HFFc6 (cell line): ENCODE measurements around the gene DPM2. TPM values are rescaled to one million over a fixed set of nuclear protein-coding genes. Genes with fewer than 3 reads are reported as not detected.

Source experiments
- DNase-seq: peaks from one replicate; pipeline ENCODE4 v3.0.0-alpha.2; 2018
- H3K27ac Mint-ChIP-seq: 2 replicates; pipeline ENCODE4 v1.8.0; 2020; ENCODE audit warnings: mild to moderate bottlenecking, mixed read lengths
- H3K27me3 Mint-ChIP-seq: 2 replicates; pipeline ENCODE4 v1.8.0; 2021; ENCODE audit warnings: mild to moderate bottlenecking, moderate library complexity, mixed read lengths; ENCODE audit not compliant: insufficient read depth
- H3K36me3 Mint-ChIP-seq: 2 replicates; pipeline ENCODE4 v1.8.0; 2021; ENCODE audit warnings: low read depth, mixed read lengths
- H3K4me1 Mint-ChIP-seq: 2 replicates; pipeline ENCODE4 v1.8.0; 2020; ENCODE audit warnings: low read depth, mixed read lengths
- H3K4me3 Mint-ChIP-seq: 2 replicates; pipeline ENCODE4 v1.8.0; 2020; ENCODE audit warnings: mild to moderate bottlenecking, moderate library complexity, mixed read lengths
- H3K9me3 Mint-ChIP-seq: 2 replicates; pipeline ENCODE4 v1.8.0; 2020; ENCODE audit warnings: mild to moderate bottlenecking, mixed read lengths
- CTCF ChIP-seq: fragments of 200-600 bp; sonication (generic); IDR thresholded peaks from 2 replicates; pipeline ENCODE4 v1.5.0; 2021; ENCODE audit warnings: antibody characterized with exemption, mild to moderate bottlenecking
- total RNA-seq, 6 experiments: library from RNA; stranded (reverse); fragmentation: NEBNext Ultra II Directional; extraction: Animal tissue kit (Norgen Biotek cat#: 25700); gene quantifications; 2 replicates in 1 of 6; 3 replicates in 5 of 6; pipeline ENCODE4 v1.2.3, GENCODE V29; 2021

Gene DPM2
- total RNA-seq, 6 experiments from 2014 or later, result 42.5 to 49.6 (median 47.1) TPM

- no peak for DNase-seq
- Mint-ChIP-seq H3K4me1 (peaks cover 73% of the 10 kb centered on the region), H3K36me3 (no peaks in the 10 kb centered on the region), H3K4me3 (no peak overlapping the region; the same call in 1 of the 2 replicates), H3K27ac (peak overlapping the region; percentile 6), H3K27me3 (no peaks in the 10 kb centered on the region; the same call in none of the 2 replicates), H3K9me3 (no peaks in the 10 kb centered on the region)
- no peak for TF ChIP-seq CTCF
Observed at GRCh38 chr9:127974001-127974768, 36.5 kb upstream of the DPM2 start.

GRCh38 chr9:127973169-127974000, 35.7 kb upstream of the DPM2 start:
- Mint-ChIP-seq H3K9me3 (no peaks in the 10 kb centered on the region), H3K4me3 (no peak overlapping the region), H3K4me1 (peaks cover 75% of the 10 kb centered on the region), H3K27me3 (peaks cover 1% of the 10 kb centered on the region), H3K36me3 (no peaks in the 10 kb centered on the region), H3K27ac (no peak overlapping the region)
- TF ChIP-seq CTCF, result no peak
- no peak for DNase-seq

GRCh38 chr9:127972236-127972871, 34.7 kb upstream of the DPM2 start:
- no peaks in the 10 kb centered on the region for H3K9me3 Mint-ChIP-seq
- no peak for DNase-seq
- peaks cover 3% of the 10 kb centered on the region for H3K27me3 Mint-ChIP-seq
- peaks cover 75% of the 10 kb centered on the region for H3K4me1 Mint-ChIP-seq
- no peak for TF ChIP-seq CTCF
- no peak overlapping the region for H3K4me3 Mint-ChIP-seq
- H3K36me3 Mint-ChIP-seq, result no peaks in the 10 kb centered on the region
- H3K27ac Mint-ChIP-seq, result peak overlapping the region; percentile 42

- Mint-ChIP-seq H3K4me1 (peaks cover 80% of the 10 kb centered on the region), H3K4me3 (no peak overlapping the region), H3K27ac (peak overlapping the region; percentile 61; the same call in 1 of the 2 replicates), H3K27me3 (peaks cover 3% of the 10 kb centered on the region), H3K36me3 (no peaks in the 10 kb centered on the region), H3K9me3 (no peaks in the 10 kb centered on the region)
- no peak for DNase-seq
- TF ChIP-seq CTCF, result no peak
Observed at GRCh38 chr9:127971357-127972235, 33.9 kb upstream of the DPM2 start.
